D721Med (cell line): ENCODE results near the gene PGLYRP2.

ENCODE experiments used
- DNase-seq: peaks from one replicate; pipeline ENCODE4 v3.0.0; 2011; ENCODE audit warnings: low spot score; ENCODE audit not compliant: insufficient read length
- FAIRE-seq: peaks from 2 replicates; lab custom pipeline; 2011; peaks lifted over from hg19 to GRCh38; lab: Jason Lieb, UNC
- TF ChIP-seq, protein P1 (sequence below): IDR thresholded peaks from 2 replicates; pipeline ENCODE4 v1.5.1; 2012; ENCODE audit warnings: mild to moderate bottlenecking, control low read depth; ENCODE audit not compliant: insufficient read depth; ENCODE audit errors: missing control alignments

Gene PGLYRP2

DNA sequence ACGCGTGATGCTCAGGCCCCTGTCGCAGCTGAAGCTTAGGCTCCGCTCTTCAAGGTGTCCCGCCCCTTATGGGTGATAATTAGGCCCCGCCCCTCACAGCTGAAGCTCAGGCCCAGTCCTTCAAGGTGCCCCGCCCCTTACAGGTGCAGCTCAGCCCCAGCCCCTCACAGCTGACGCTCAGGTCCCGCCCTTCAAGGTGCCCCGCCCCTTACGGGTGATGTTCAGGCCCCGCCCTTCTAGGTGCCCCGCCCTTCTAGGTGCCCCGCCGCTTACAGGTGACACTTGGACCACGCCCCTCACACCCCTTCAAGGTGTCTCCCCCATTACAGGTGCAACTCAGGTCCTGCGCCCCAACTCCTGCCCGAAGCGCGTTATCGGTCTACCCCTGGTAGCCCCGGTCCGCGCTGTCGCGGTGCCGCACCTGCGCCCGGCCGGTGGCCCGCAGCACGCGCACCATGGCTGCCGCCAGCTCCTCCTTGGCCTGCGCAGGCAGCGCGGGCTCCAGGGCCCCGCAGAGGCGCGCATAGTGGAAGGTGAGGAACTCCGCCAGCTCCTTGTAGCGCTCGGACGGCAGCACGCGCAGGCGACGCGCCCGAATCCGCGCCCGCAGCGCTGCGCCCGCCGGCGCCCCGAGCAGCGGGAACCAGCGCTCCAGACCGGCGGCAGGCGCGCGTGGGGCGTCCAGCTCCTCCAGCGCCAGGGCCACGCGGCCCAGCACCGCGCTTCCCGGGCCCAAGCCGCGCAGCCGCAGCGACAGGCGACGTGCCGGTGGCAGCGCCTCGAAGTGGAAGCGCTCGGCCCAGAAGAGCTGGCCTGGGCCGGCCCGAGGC lies 22.2 kb downstream of the PGLYRP2 start:
- DNase-seq (peak; percentile 46), FAIRE-seq (no peak)
- TF ChIP-seq, protein P1, sequence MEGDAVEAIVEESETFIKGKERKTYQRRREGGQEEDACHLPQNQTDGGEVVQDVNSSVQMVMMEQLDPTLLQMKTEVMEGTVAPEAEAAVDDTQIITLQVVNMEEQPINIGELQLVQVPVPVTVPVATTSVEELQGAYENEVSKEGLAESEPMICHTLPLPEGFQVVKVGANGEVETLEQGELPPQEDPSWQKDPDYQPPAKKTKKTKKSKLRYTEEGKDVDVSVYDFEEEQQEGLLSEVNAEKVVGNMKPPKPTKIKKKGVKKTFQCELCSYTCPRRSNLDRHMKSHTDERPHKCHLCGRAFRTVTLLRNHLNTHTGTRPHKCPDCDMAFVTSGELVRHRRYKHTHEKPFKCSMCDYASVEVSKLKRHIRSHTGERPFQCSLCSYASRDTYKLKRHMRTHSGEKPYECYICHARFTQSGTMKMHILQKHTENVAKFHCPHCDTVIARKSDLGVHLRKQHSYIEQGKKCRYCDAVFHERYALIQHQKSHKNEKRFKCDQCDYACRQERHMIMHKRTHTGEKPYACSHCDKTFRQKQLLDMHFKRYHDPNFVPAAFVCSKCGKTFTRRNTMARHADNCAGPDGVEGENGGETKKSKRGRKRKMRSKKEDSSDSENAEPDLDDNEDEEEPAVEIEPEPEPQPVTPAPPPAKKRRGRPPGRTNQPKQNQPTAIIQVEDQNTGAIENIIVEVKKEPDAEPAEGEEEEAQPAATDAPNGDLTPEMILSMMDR = no peak

DNA sequence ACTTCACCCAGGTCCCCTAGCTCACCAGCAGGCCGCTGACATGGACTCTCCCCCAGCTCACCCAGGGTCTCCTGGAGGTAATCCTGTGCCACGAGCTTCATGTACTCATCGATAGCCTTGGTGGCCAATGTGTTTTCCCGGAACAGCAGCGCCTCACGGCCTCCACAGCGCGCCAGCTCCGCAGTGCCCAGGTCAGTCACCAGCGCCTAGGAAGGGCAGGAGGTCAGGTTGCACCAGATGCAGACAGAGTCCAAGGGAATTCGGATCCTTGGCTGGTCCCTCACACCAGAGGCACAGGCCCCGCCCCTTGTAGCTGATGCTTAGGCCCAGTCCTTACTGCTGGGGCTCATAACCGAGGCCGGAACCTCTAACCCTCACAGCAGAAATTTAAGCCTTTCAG lies 22.9 kb downstream of the PGLYRP2 start:
- TF ChIP-seq, protein P1 = no peak
- DNase-seq (peak; percentile 10), FAIRE-seq (no peak)

DNA sequence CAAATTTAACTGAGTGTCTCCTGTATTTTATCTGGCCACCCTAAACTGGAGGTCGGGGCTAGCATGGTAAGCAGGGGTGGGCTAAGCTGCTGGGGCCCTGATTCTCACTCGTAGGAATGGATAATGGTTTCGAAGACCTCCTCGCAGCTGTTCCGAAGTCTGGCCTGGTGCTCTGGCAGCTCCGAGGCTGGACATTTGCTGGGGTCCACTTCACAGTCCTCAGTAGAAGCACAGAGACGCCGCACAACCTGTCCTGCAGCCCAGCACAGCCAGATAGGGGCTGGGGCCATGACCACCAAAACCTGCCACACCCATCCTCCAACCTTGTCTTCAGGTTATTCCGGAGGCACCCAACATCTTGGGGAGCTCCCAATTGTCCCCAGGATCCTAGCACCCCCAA lies 23.3 kb downstream of the PGLYRP2 start:
- FAIRE-seq (no peak), DNase-seq (peak; percentile 5)
- TF ChIP-seq, protein P1 = no peak

DNA sequence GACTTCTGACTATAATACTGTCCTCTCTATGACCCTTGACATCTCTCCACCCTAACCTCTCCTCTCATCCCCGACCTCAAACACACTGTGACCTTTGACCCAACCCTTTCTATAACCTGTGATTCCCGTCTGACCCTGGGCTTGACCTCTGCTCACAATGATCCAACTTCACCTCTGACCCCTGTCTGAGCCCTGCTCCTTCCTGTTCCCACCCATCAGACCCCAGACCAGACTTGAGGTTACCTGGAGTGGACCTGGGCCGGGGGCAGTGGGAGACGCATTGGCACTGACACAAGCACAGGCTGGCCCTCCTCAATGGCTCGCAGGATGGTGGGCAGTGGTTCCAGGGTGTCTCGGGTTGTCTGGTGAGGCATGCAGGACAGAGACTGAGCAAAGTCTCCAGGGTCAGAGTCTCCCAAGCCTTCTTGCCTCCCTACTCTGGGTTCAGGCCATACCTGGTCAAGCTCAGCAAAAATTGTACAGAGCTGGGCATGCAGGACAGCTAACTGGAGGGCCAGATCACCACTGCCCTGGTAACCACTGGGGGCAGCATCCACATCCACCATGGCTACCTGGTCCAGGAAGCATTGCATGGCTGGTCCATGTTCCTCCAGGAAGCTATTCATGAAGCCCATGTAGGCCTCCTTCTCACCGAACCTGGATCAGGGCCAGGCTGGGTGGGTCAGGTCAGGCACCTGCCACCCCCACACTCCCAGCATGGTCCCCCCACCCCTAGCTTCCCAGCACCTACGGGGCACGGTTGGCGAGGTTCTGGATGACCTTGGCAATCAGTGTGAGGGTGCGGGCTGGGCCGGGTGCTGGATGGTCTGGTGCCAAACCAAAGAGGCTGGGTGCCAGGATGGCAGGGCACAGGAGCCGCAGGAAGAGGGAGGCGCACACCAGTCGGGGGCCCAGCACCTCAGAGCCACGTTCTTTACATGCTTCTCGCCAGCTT lies 25.1 kb downstream of the PGLYRP2 start:
- TF ChIP-seq, protein P1 = no peak
- FAIRE-seq = no peak
- no peak for DNase-seq

DNA sequence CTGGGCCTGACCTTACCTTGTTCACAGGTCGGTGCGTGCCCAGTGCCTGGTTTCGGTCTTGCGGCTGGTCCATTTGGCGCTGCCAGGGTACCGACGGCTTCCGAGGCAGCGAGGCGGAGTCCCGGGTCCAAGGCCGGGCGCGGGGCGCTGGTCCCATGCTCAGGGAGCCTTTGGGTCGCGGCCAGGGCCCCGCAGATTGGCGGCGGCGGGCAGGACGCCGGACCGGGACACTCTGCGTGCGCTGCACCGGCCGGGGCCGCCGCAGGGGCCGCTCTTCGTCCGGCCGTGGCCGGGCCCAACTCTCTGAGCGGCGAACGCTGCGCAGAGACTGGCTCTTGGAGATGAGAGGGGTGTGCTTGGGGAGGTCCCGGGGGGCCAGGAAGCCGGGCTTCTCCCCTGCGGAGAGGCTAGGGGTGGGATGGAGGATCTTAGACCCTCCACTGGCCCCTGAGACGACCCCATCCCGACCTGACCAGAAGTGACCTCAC lies 26.2 kb downstream of the PGLYRP2 start:
- FAIRE-seq (no peak), DNase-seq (no peak)
- TF ChIP-seq, protein P1 = no peak

DNA sequence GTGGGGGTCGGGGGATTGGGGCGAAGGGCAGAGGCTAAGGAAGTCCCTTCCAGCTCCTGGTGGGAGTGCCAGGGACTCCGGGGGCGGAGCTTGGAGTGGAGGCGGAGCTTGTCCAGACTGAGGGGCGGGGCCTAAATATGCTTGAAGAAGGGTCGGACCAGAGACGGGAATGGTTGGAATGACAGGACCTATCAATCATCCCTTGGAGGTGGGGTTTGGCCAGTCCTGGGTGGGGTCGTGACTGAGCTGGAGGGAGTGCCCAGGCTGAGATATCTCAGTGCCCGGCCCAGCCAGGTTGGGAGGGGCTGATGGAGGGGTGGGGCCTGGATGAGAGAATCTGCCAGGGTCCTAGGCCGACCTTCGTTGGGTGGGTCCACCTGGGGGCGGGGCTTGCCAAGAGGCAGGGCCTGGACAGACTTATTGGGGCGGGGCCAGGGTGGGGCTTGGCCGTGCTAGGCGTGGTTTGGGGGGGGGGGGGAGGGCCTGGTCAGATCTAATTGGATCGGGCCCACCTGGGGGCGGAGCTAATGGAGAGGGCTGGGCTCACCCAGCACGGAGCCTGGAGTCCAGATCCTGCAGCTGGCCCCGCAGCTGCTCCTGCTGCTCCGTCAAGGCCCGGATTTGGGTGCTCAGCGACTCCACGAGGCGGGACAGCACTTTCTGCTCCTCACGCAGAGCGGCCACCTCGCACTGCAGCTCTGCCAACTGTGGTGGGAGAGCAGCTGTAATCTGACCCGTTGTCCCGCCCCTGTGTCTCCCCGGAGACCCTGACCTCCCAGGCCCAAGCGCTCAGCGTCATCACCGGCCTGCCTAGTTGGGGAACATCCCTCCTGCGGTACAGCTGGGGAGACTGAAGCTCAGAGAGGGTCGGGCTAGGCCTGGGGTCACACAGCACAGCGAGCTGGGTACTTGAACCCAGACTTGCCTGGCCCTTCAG lies 26.9 kb downstream of the PGLYRP2 start:
- DNase-seq = no peak
- FAIRE-seq = no peak
- TF ChIP-seq, protein P1 = no peak
